HCT116 (cell line): ENCODE measurements around the gene EI24. TPM values are rescaled to one million over a fixed set of nuclear protein-coding genes. Genes with fewer than 3 reads are reported as not detected.
A peak's percentile ranks its signal among the peaks of the same experiment; 100 is the strongest.

Source experiments
- ATAC-seq: fragments of 200-7000 bp; cut with Tn5 transposase; 2 replicates; pipeline ENCODE4 v1.9.1; 2020; ENCODE audit warnings: mild to moderate bottlenecking, moderate library complexity
- BruUV-seq: library from RNA; stranded (reverse); fragments of 400-500 nt; replicated peaks from 2 replicates; lab custom pipeline; 2021; lab: Mats Ljungman, UMichigan
- CTCF ChIA-PET: fragments of 300-600 bp; sonication (Branson Sonifier 250); formaldehyde crosslinking; loops from one replicate; lab custom pipeline; 2021; ENCODE audit warnings: antibody characterized with exemption; lab: Charles Lee
- POLR2A ChIA-PET: fragments of 300-600, 350-600 bp; sonication (Branson Sonifier 250); formaldehyde crosslinking; loops from one replicate; lab custom pipeline; 2021; ENCODE audit warnings: antibody characterized with exemption; lab: Charles Lee
- RAD21 ChIA-PET, 2 experiments: fragments of 300-600 bp; sonication (Branson Sonifier 250); formaldehyde crosslinking; loops; one replicate each; lab custom pipeline; 2023; ENCODE audit warnings: low total read pairs in 2 of 2; ENCODE audit not compliant: uncharacterized antibody in 2 of 2, unreplicated experiment in 2 of 2, low non-redundant PET in 1 of 2; lab: Charles Lee
- DNase-seq: peaks from one replicate; pipeline ENCODE4 v3.0.0-alpha.2; 2010; ENCODE audit warnings: low read depth, low spot score
- H2AFZ ChIP-seq: fragments of 200-600 bp; shearing (Covaris generic), sonication (generic); 2 replicates; pipeline ENCODE4 v1.6.1; 2017; ENCODE audit warnings: low read depth, mixed run types, mixed read lengths, antibody characterized with exemption, low read length; ENCODE audit not compliant: poor library complexity, severe bottlenecking
- H3K27ac ChIP-seq: 2 replicates; pipeline ENCODE4 v1.5.1; 2012; ENCODE audit warnings: low read depth, low read length
- H3K27me3 ChIP-seq: fragments of 200-600 bp; sonication (generic); 2 replicates; pipeline ENCODE4 v1.6.1; 2016; ENCODE audit warnings: mixed run types, low read length, mixed read lengths; ENCODE audit not compliant: insufficient read depth
- H3K36me3 ChIP-seq, 2 experiments: fragments of 200-500 bp in 1 of 2; fragments of 200-600 bp in 1 of 2; sonication (Bioruptor generic) in 1 of 2; sonication (generic) in 1 of 2; 2 replicates each; pipeline versions ENCODE4 v1.5.1 to v1.6.1; 2014 to 2016; ENCODE audit warnings: low read length in 2 of 2, inconsistent platforms in 1 of 2, mixed read lengths in 1 of 2, mixed run types in 1 of 2; ENCODE audit not compliant: insufficient read depth in 2 of 2, control insufficient read depth in 1 of 2
- H3K4me1 ChIP-seq, 2 experiments: fragments of 200-600 bp in 1 of 2; sonication (generic) in 1 of 2; 2 replicates each; pipeline versions ENCODE4 v1.5.1 to v1.6.1; 2012 to 2017; ENCODE audit warnings: low read length in 2 of 2, inconsistent platforms in 1 of 2, mild to moderate bottlenecking in 1 of 2, mixed read lengths in 1 of 2, mixed run types in 1 of 2, moderate library complexity in 1 of 2; ENCODE audit not compliant: insufficient read depth in 2 of 2, control insufficient read depth in 1 of 2
- H3K4me2 ChIP-seq: fragments of 200-600 bp; sonication (generic); 2 replicates; pipeline ENCODE4 v1.6.1; 2017; ENCODE audit warnings: mixed run types, low read length, mixed read lengths
- H3K4me3 ChIP-seq, 2 experiments: fragments of 200-600 bp in 1 of 2; sonication (generic) in 1 of 2; replicated peaks in 1 of 2; 2 replicates each; pipeline ENCODE4 v1.5.1; 2011 to 2016; ENCODE audit warnings: low read length in 2 of 2, control low read depth in 1 of 2, low read depth in 1 of 2, mild to moderate bottlenecking in 1 of 2, mixed read lengths in 1 of 2, mixed run types in 1 of 2
- H3K79me2 ChIP-seq: fragments of 200-600 bp; sonication (generic); 2 replicates; pipeline ENCODE4 v1.6.1; 2017; ENCODE audit warnings: mild to moderate bottlenecking, mixed run types, low read length, moderate library complexity, mixed read lengths; ENCODE audit not compliant: insufficient read depth
- H3K9ac ChIP-seq: fragments of 200-600 bp; sonication (generic); 2 replicates; pipeline ENCODE4 v1.6.1; 2016; ENCODE audit warnings: low read length, mixed read lengths
- H3K9me2 ChIP-seq: fragments of 200-600 bp; sonication (generic), shearing (Covaris generic); 2 replicates; pipeline ENCODE4 v1.6.1; 2017; ENCODE audit warnings: mixed run types, mild to moderate bottlenecking, moderate library complexity; ENCODE audit not compliant: insufficient read depth
- H3K9me3 ChIP-seq, 2 experiments: fragments of 200-500 bp in 1 of 2; fragments of 200-600 bp in 1 of 2; sonication (Bioruptor generic) in 1 of 2; sonication (generic) in 1 of 2; 2 replicates each; pipeline ENCODE4 v1.6.1; 2014 to 2017; ENCODE audit warnings: low read length in 2 of 2, mixed read lengths in 2 of 2, inconsistent platforms in 1 of 2, low read depth in 1 of 2, mild to moderate bottlenecking in 1 of 2, mixed run types in 1 of 2, moderate library complexity in 1 of 2; ENCODE audit not compliant: control insufficient read depth in 1 of 2, insufficient read depth in 1 of 2
- H4K20me1 ChIP-seq: fragments of 200-600 bp; sonication (generic), shearing (Covaris generic); 2 replicates; pipeline ENCODE4 v1.6.1; 2017; ENCODE audit warnings: mixed run types, mild to moderate bottlenecking, moderate library complexity; ENCODE audit not compliant: insufficient read depth
- EZH2 ChIP-seq: fragments of 200-600 bp; sonication (generic); IDR thresholded peaks from 2 replicates; pipeline ENCODE4 v1.6.1; 2017; ENCODE audit warnings: antibody characterized with exemption, mixed run types
- EZH2phosphoT487 ChIP-seq: fragments of 200-600 bp; IDR thresholded peaks from 2 replicates; pipeline ENCODE4 v1.6.1; 2018; ENCODE audit warnings: antibody characterized with exemption, borderline replicate concordance
- POLR2AphosphoS5 ChIP-seq: IDR thresholded peaks from 2 replicates; pipeline ENCODE4 v1.6.1; 2011; ENCODE audit warnings: mild to moderate bottlenecking, low read depth, low read length, moderate library complexity
- SIN3A ChIP-seq: IDR thresholded peaks from 2 replicates; pipeline ENCODE4 v1.6.1; 2012; ENCODE audit warnings: low read depth
- SRF ChIP-seq: IDR thresholded peaks from 2 replicates; pipeline ENCODE4 v1.6.1; 2012; ENCODE audit warnings: low read depth
- TCF7L2 ChIP-seq: IDR thresholded peaks from 2 replicates; pipeline ENCODE4 v1.7.0; 2011; ENCODE audit warnings: borderline replicate concordance, inconsistent platforms; ENCODE audit not compliant: insufficient read depth, insufficient read length; ENCODE audit errors: extremely low read depth
- ZFX ChIP-seq: fragments of 450-650 bp; IDR thresholded peaks from 2 replicates; pipeline ENCODE4 v1.6.1; 2017
- ZNF274 ChIP-seq: fragments of 200-500 bp; sonication (Bioruptor generic); IDR thresholded peaks from 2 replicates; pipeline ENCODE4 v1.6.1; 2014; ENCODE audit warnings: mild to moderate bottlenecking, low read depth, low read length, inconsistent platforms
- intact Hi-C: fragments of 100-400 bp; cut with micrococcal nuclease; formaldehyde crosslinking; loops from 2 replicates; pipeline ENCODE4 v1.10.0; 2022
- total RNA-seq: library from RNA; stranded (reverse); gene quantifications from one replicate; pipeline ENCODE4 v1.2.1, GENCODE V29; 2021; ENCODE audit not compliant: unreplicated experiment
- TF ChIP-seq, protein P1 (sequence below): IDR thresholded peaks from 2 replicates; pipeline ENCODE4 v1.6.1; 2012; ENCODE audit warnings: low read depth
- TF ChIP-seq, protein P2 (sequence below): IDR thresholded peaks from 2 replicates; pipeline ENCODE4 v1.6.1; 2012

The EI24 gene
- total RNA-seq, 1 experiment from 2014 or later = 130 TPM

DNA sequence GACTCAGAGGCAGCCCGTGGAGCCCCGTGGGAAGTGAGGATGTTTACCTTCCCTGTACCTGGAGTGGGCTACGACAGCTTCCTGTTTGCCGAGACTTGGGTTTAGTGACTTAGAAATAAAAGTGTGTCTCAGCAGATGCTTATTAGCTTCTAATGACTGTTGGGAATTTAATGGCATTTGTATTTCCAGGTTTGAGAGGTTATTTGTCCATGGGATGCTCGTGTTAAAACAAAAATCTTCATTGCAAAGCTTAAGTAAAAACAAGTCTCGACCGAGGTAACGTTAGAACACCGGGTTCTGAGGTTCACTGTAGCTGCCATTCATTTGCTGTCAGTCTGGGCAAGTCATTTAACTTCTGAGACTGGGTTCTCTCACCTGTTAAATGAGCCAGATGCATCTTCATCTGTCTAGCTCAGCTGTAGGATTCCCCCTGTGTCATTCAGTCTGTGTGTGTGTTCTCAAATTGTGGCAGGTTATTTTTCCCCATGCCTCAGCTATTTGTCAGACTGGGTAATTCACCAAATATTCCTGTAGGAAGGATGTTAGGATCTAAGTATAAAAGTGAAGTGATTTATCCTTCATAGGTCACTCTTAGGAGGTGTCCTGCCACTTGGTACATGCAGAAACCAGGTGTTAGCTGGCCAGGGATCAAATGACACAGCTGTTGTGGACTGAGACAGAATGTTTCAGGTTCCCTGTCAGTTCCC is 791 bp downstream of the EI24 start:
- H4K20me1 ChIP-seq = no peaks in the 10 kb centered on the region
- no peak for ATAC-seq
- peak overlapping the region; percentile 61 to 99 for H3K4me3 ChIP-seq
- DNase-seq = no peak
- no peak for TF ChIP-seq SIN3A
- TF ChIP-seq, protein P1, sequence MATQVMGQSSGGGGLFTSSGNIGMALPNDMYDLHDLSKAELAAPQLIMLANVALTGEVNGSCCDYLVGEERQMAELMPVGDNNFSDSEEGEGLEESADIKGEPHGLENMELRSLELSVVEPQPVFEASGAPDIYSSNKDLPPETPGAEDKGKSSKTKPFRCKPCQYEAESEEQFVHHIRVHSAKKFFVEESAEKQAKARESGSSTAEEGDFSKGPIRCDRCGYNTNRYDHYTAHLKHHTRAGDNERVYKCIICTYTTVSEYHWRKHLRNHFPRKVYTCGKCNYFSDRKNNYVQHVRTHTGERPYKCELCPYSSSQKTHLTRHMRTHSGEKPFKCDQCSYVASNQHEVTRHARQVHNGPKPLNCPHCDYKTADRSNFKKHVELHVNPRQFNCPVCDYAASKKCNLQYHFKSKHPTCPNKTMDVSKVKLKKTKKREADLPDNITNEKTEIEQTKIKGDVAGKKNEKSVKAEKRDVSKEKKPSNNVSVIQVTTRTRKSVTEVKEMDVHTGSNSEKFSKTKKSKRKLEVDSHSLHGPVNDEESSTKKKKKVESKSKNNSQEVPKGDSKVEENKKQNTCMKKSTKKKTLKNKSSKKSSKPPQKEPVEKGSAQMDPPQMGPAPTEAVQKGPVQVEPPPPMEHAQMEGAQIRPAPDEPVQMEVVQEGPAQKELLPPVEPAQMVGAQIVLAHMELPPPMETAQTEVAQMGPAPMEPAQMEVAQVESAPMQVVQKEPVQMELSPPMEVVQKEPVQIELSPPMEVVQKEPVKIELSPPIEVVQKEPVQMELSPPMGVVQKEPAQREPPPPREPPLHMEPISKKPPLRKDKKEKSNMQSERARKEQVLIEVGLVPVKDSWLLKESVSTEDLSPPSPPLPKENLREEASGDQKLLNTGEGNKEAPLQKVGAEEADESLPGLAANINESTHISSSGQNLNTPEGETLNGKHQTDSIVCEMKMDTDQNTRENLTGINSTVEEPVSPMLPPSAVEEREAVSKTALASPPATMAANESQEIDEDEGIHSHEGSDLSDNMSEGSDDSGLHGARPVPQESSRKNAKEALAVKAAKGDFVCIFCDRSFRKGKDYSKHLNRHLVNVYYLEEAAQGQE = no peak
- TF ChIP-seq ZFX = no peak
- TF ChIP-seq SRF = no peak
- TF ChIP-seq, protein P2, sequence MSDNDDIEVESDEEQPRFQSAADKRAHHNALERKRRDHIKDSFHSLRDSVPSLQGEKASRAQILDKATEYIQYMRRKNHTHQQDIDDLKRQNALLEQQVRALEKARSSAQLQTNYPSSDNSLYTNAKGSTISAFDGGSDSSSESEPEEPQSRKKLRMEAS = no peak; the same call in 1 of the 2 replicates
- no peak for TF ChIP-seq TCF7L2
- no peak for TF ChIP-seq EZH2
- TF ChIP-seq POLR2AphosphoS5 = no peak
- TF ChIP-seq EZH2phosphoT487 = no peak
- no peak for TF ChIP-seq ZNF274
- CTCF ChIA-PET = interaction anchor here (0.7 to 1.0 kb wide), 2 partner anchors 12 to 16 kb away, joined by 4 to 5 read pairs; no protein-coding TSS in a partner anchor
- intact Hi-C loops = loop anchor here (2.0 kb wide), 1 partner anchor 23 kb away; the partner anchor contains the start of gene STT3A
- POLR2A ChIA-PET = interaction anchor here (1.1 to 1.4 kb wide), 2 partner anchors 12 to 18 kb away, joined by 3 to 4 read pairs; no protein-coding TSS in a partner anchor
- H3K27ac ChIP-seq = peak overlapping the region; percentile 90
- BruUV-seq = TSS peak; percentile 61
- H3K9me3 ChIP-seq = no peaks in the 10 kb centered on the region
- H3K9ac ChIP-seq = peak overlapping the region; percentile 99
- H3K79me2 ChIP-seq = peaks cover 40% of the 10 kb centered on the region
- H3K4me1 ChIP-seq = peaks cover 8 to 11% of the 10 kb centered on the region in 2 experiments
- peak overlapping the region; percentile 96 for H3K4me2 ChIP-seq
- no peak overlapping the region for H2AFZ ChIP-seq
- no peaks in the 10 kb centered on the region for H3K27me3 ChIP-seq
- H3K36me3 ChIP-seq = peaks cover 12 to 16% of the 10 kb centered on the region in 2 experiments; a peak in 3 of 4 replicates
- RAD21 ChIA-PET = no interaction called here
- H3K9me2 ChIP-seq = no peaks in the 10 kb centered on the region
